D721Med (cell line): ENCODE measurements around the gene LAMB3.

ENCODE experiments used
- DNase-seq: peaks from one replicate; pipeline ENCODE4 v3.0.0; 2011; ENCODE audit warnings: low spot score; ENCODE audit not compliant: insufficient read length
- FAIRE-seq: peaks from 2 replicates; lab custom pipeline; 2011; peaks lifted over from hg19 to GRCh38; lab: Jason Lieb, UNC
- TF ChIP-seq, protein P1 (sequence below): IDR thresholded peaks from 2 replicates; pipeline ENCODE4 v1.5.1; 2012; ENCODE audit warnings: mild to moderate bottlenecking, control low read depth; ENCODE audit not compliant: insufficient read depth; ENCODE audit errors: missing control alignments

Gene LAMB3

GRCh38 chr1:209651138-209651587, 1.1 kb downstream of the LAMB3 start:
- TF ChIP-seq, protein P1, sequence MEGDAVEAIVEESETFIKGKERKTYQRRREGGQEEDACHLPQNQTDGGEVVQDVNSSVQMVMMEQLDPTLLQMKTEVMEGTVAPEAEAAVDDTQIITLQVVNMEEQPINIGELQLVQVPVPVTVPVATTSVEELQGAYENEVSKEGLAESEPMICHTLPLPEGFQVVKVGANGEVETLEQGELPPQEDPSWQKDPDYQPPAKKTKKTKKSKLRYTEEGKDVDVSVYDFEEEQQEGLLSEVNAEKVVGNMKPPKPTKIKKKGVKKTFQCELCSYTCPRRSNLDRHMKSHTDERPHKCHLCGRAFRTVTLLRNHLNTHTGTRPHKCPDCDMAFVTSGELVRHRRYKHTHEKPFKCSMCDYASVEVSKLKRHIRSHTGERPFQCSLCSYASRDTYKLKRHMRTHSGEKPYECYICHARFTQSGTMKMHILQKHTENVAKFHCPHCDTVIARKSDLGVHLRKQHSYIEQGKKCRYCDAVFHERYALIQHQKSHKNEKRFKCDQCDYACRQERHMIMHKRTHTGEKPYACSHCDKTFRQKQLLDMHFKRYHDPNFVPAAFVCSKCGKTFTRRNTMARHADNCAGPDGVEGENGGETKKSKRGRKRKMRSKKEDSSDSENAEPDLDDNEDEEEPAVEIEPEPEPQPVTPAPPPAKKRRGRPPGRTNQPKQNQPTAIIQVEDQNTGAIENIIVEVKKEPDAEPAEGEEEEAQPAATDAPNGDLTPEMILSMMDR: no peak
- FAIRE-seq: no peak
- no peak for DNase-seq

DNA sequence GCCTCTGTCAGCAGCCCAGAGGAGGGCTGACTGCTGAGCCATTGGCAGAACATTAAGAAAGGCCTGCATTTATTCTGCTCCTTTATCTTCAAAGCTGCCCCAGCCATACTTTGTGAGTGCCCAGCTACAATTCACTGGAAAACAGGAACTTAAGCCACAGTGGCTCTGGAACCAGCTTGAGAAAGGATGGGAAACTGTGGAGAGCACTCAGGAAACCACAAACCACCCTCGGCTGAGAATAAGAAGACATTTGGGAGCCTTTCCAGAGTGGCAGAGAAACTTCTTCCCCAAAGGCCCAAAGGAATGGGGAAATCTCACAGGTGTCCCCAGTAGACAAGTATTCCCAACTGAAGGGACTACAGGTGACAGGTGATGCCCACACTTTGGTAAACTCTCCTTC, 1.8 kb downstream of the LAMB3 start:
- no peak for DNase-seq
- no peak for FAIRE-seq
- TF ChIP-seq, protein P1: no peak

- FAIRE-seq (no peak), DNase-seq (no peak)
- TF ChIP-seq, protein P1: no peak
Measured at GRCh38 chr1:209648931-209649776, 3.1 kb downstream of the LAMB3 start.

- FAIRE-seq (no peak), DNase-seq (no peak)
- TF ChIP-seq, protein P1: no peak
Measured at GRCh38 chr1:209648346-209648745, 3.9 kb downstream of the LAMB3 start.

DNA sequence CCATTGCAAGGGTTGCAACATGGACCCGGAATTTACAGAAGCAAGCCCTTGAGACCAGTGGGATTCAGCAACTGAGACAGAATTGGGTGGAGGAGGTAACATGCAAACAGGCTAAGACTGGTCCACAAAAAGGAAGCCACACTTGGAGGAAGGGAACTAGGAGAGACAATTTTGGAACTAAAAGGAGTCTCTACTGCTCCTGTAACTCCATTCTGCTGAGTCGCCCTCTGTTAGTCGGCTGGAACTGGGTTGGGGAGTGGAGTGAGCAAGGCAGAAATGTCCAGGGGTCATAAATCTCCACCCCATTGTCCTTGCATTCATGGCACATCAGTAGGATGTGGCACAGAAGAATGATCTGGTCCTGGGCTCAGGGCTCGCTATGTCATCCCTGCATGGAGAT, 5.1 kb downstream of the LAMB3 start:
- TF ChIP-seq, protein P1: no peak
- DNase-seq: no peak
- FAIRE-seq: no peak

GRCh38 chr1:209646558-209646957, 5.7 kb downstream of the LAMB3 start:
- DNase-seq (no peak), FAIRE-seq (no peak)
- TF ChIP-seq, protein P1: peak; percentile 2
